Cardiac muscle cell (in vitro differentiated cells and primary cell): ENCODE measurements around the gene HNRNPA0. TPM values are rescaled to one million over a fixed set of nuclear protein-coding genes. Genes with fewer than 3 reads are reported as not detected.

Experiments
- DNase-seq, 2 donors: peaks; one replicate each; pipeline versions ENCODE4 v3.0.0 to v3.0.0-alpha.2; 2010 to 2017; ENCODE audit warnings: low read depth in 1 of 2, low spot score in 1 of 2
- H3K27ac ChIP-seq: fragments of 200-600 bp; sonication (generic); 2 replicates; pipeline ENCODE4 v1.5.1; 2016
- H3K27me3 ChIP-seq: fragments of 200-600 bp; sonication (generic); 2 replicates; pipeline ENCODE4 v1.6.0; 2016; ENCODE audit warnings: control low read depth
- H3K36me3 ChIP-seq: fragments of 200-600 bp; sonication (generic); 2 replicates; pipeline ENCODE4 v1.5.1; 2016; ENCODE audit warnings: control low read depth
- H3K4me1 ChIP-seq: fragments of 200-600 bp; sonication (generic); 2 replicates; pipeline ENCODE4 v1.8.1; 2017; ENCODE audit warnings: low read depth, mild to moderate bottlenecking, mixed run types
- H3K4me3 ChIP-seq: fragments of 200-600 bp; sonication (generic); 2 replicates; pipeline ENCODE4 v1.5.1; 2016; ENCODE audit warnings: mild to moderate bottlenecking
- H3K9me3 ChIP-seq: fragments of 200-600 bp; sonication (generic); 2 replicates; pipeline ENCODE4 v1.5.1; 2017; ENCODE audit warnings: low read depth, mild to moderate bottlenecking, control low read depth
- CTCF ChIP-seq: IDR thresholded peaks from 2 replicates; pipeline ENCODE4 v1.5.1; 2012; ENCODE audit warnings: low read depth, mild to moderate bottlenecking, low read length
- polyA plus RNA-seq: library from polyadenylated mRNA; unstranded; fragments of >200 nt; fragmentation: Nextera tagmentation; extraction: Ambion mirVana; gene quantifications from 2 replicates; pipeline ENCODE4 v1.2.1, GENCODE V29; 2016
- total RNA-seq: library from RNA; depleted of rRNA; stranded (reverse); fragments of >200 nt; gene quantifications from 2 replicates; pipeline ENCODE4 v1.2.3, GENCODE V29; 2016

The HNRNPA0 gene
- total and polyA plus RNA-seq, 2 experiments from 2014 or later: 15.2 to 42.6 TPM

GRCh38 chr5:137735555-137736284, 18.4 kb downstream of the HNRNPA0 start, which contains the start of gene KLHL3:
Gene KLHL3, minus strand, starts transcription at chr5:137736089. Its CDS starts 443 bp downstream, at chr5:137735646.
- H3K4me3 ChIP-seq: peak within 1 kb of the TSS; percentile 34
- H3K27ac ChIP-seq: peak within 1 kb of the TSS; percentile 80
- H3K27me3 ChIP-seq: no peaks in the 10 kb centered on the region
- peak; percentile 70 for DNase-seq
- H3K36me3 ChIP-seq: no peaks in the 10 kb centered on the region
- no peaks in the 10 kb centered on the region for H3K9me3 ChIP-seq
- peaks cover 12% of the 10 kb centered on the region for H3K4me1 ChIP-seq
- no peak for TF ChIP-seq CTCF

- Histone ChIP-seq H3K27me3 (no peaks in the 10 kb centered on the region), H3K4me3 (peak overlapping the region; percentile 34), H3K4me1 (peaks cover 12% of the 10 kb centered on the region), H3K36me3 (no peaks in the 10 kb centered on the region), H3K9me3 (no peaks in the 10 kb centered on the region), H3K27ac (peak overlapping the region; percentile 80)
- no peak for TF ChIP-seq CTCF
- DNase-seq: peak; percentile 55 to 70
These were observed 19.1 kb downstream of the HNRNPA0 start for GRCh38 chr5:137734962-137735554.

- Histone ChIP-seq H3K27ac (peak overlapping the region; percentile 80), H3K36me3 (no peaks in the 10 kb centered on the region), H3K9me3 (no peaks in the 10 kb centered on the region), H3K27me3 (no peaks in the 10 kb centered on the region), H3K4me1 (peaks cover 12% of the 10 kb centered on the region), H3K4me3 (peak overlapping the region; percentile 34)
- DNase-seq: peak in 1 of 2 donors; percentile 37
- TF ChIP-seq CTCF: no peak
These were observed 19.8 kb downstream of the HNRNPA0 start for GRCh38 chr5:137734331-137734730.

- TF ChIP-seq CTCF: no peak
- Histone ChIP-seq H3K4me3 (peak overlapping the region; percentile 34), H3K27me3 (no peaks in the 10 kb centered on the region), H3K4me1 (peaks cover 12% of the 10 kb centered on the region), H3K36me3 (no peaks in the 10 kb centered on the region), H3K9me3 (no peaks in the 10 kb centered on the region), H3K27ac (peak overlapping the region; percentile 80)
- no peak for DNase-seq
These were observed 20.2 kb downstream of the HNRNPA0 start for GRCh38 chr5:137733922-137734321.

- Histone ChIP-seq H3K4me1 (peaks cover 12% of the 10 kb centered on the region), H3K27me3 (no peaks in the 10 kb centered on the region), H3K4me3 (no peak overlapping the region), H3K36me3 (no peaks in the 10 kb centered on the region), H3K27ac (no peak overlapping the region), H3K9me3 (no peaks in the 10 kb centered on the region)
- no peak for TF ChIP-seq CTCF
- no peak for DNase-seq
These were observed 21.2 kb downstream of the HNRNPA0 start for GRCh38 chr5:137733006-137733405.
